GM23338 (cell line): ENCODE data around the gene ZNF804A. TPM values are rescaled to one million over a fixed set of nuclear protein-coding genes. Genes with fewer than 3 reads are reported as not detected.

Experiments used
- ATAC-seq: fragments of 200-7000 bp; cut with Tn5 transposase; 3 replicates; pipeline ENCODE4 v1.9.1; 2020
- DNase-seq: peaks from one replicate; pipeline ENCODE4 v3.0.0-alpha.2; 2015; ENCODE audit warnings: low spot score
- H2AFZ ChIP-seq: fragments of 200-600 bp; sonication (generic); 2 replicates; pipeline ENCODE4 v1.8.0; 2016; ENCODE audit warnings: antibody characterized with exemption, mild to moderate bottlenecking, moderate library complexity
- H3F3A ChIP-seq: fragments of 200-600 bp; sonication (generic); replicated peaks from 2 replicates; pipeline ENCODE4 v1.8.0; 2017; ENCODE audit warnings: antibody characterized with exemption, mixed run types, low read depth
- H3K27ac ChIP-seq: fragments of 200-600 bp; sonication (generic); 2 replicates; pipeline ENCODE4 v1.6.1; 2016; ENCODE audit warnings: low read depth
- H3K27me3 ChIP-seq: fragments of 200-600 bp; sonication (generic); 2 replicates; pipeline ENCODE4 v1.8.0; 2016; ENCODE audit warnings: mild to moderate bottlenecking, mixed run types, moderate library complexity; ENCODE audit not compliant: insufficient read depth
- H3K36me3 ChIP-seq: fragments of 200-600 bp; sonication (generic); 2 replicates; pipeline ENCODE4 v1.8.0; 2016; ENCODE audit warnings: mild to moderate bottlenecking; ENCODE audit not compliant: insufficient read depth
- H3K4me1 ChIP-seq: fragments of 200-600 bp; sonication (generic); 2 replicates; pipeline ENCODE4 v1.8.0; 2016; ENCODE audit warnings: mild to moderate bottlenecking, moderate library complexity; ENCODE audit not compliant: insufficient read depth
- H3K4me2 ChIP-seq: fragments of 200-600 bp; sonication (generic); 2 replicates; pipeline ENCODE4 v1.7.1; 2017; ENCODE audit warnings: mixed run types
- H3K4me3 ChIP-seq: fragments of 200-600 bp; sonication (generic); 2 replicates; pipeline ENCODE4 v1.6.1; 2016; ENCODE audit warnings: mixed run types
- H3K79me2 ChIP-seq: fragments of 200-600 bp; sonication (generic); replicated peaks from 2 replicates; pipeline ENCODE4 v1.8.0; 2017; ENCODE audit warnings: mild to moderate bottlenecking; ENCODE audit not compliant: insufficient read depth
- H3K9me2 ChIP-seq: fragments of 200-600 bp; sonication (generic); 2 replicates; pipeline ENCODE4 v1.8.0; 2017; ENCODE audit not compliant: insufficient read depth
- H4K20me1 ChIP-seq: fragments of 200-600 bp; sonication (generic); replicated peaks from 2 replicates; pipeline ENCODE4 v1.8.0; 2017; ENCODE audit warnings: mild to moderate bottlenecking; ENCODE audit not compliant: insufficient read depth
- H3K27ac Mint-ChIP-seq: 2 replicates; pipeline ENCODE4 v1.8.0; 2020; ENCODE audit warnings: inconsistent platforms, mild to moderate bottlenecking, moderate library complexity, mixed read lengths
- H3K27me3 Mint-ChIP-seq: 3 replicates; pipeline ENCODE4 v1.8.0; 2022; ENCODE audit warnings: low read depth, mild to moderate bottlenecking, moderate library complexity, mixed read lengths, inconsistent platforms; ENCODE audit not compliant: insufficient read depth, poor library complexity
- H3K36me3 Mint-ChIP-seq: 3 replicates; pipeline ENCODE4 v1.8.0; 2021; ENCODE audit warnings: low read depth, mild to moderate bottlenecking, inconsistent platforms, moderate library complexity, mixed read lengths
- H3K4me1 Mint-ChIP-seq: 3 replicates; pipeline ENCODE4 v1.8.0; 2020; ENCODE audit warnings: mild to moderate bottlenecking, inconsistent platforms, mixed read lengths
- H3K4me3 Mint-ChIP-seq: 3 replicates; pipeline ENCODE4 v1.8.0; 2021; ENCODE audit warnings: moderate library complexity, mild to moderate bottlenecking, inconsistent platforms, mixed read lengths
- H3K9me3 Mint-ChIP-seq: 3 replicates; pipeline ENCODE4 v1.8.0; 2020; ENCODE audit warnings: moderate library complexity, mild to moderate bottlenecking, inconsistent platforms, mixed read lengths
- ETS1 ChIP-seq: IDR thresholded peaks from 2 replicates; pipeline ENCODE4 v1.6.1; 2016; ENCODE audit warnings: antibody characterized with exemption
- EZH2phosphoT487 ChIP-seq: fragments of 200-600 bp; sonication (generic); IDR thresholded peaks from one replicate; pipeline ENCODE4 v1.8.1; 2018; ENCODE audit warnings: antibody characterized with exemption; ENCODE audit not compliant: unreplicated experiment
- NANOG ChIP-seq: IDR thresholded peaks from 2 replicates; pipeline ENCODE4 v1.6.1; 2016; ENCODE audit warnings: antibody characterized with exemption, borderline replicate concordance
- REST ChIP-seq: IDR thresholded peaks from one replicate; pipeline ENCODE4 v1.6.1; 2018; ENCODE audit warnings: antibody characterized with exemption; ENCODE audit not compliant: unreplicated experiment
- ZNF462 ChIP-seq: fragments of 250-450 bp; sonication (Bioruptor Pico); IDR thresholded peaks from 2 replicates; pipeline ENCODE4 v1.5.0; 2020; ENCODE audit warnings: mild to moderate bottlenecking, moderate library complexity
- polyA plus RNA-seq: library from polyadenylated mRNA; unstranded; fragments of >200 nt; fragmentation: Nextera tagmentation; extraction: Ambion mirVana; gene quantifications from 2 replicates; pipeline ENCODE4 v1.2.1, GENCODE V29; 2016
- total RNA-seq: library from RNA; depleted of rRNA; stranded (reverse); fragments of >200 nt; shearing (Covaris generic); gene quantifications from 2 replicates; pipeline ENCODE4 v1.2.3, GENCODE V29; 2014

The ZNF804A gene
- total and polyA plus RNA-seq, 2 experiments from 2014 or later, result not detected

GRCh38 chr2:184824597-184824996 lies 226.3 kb downstream of the ZNF804A start:
- no peaks in the 10 kb centered on the region for H3F3A ChIP-seq
- no peaks in the 10 kb centered on the region for H3K27me3 ChIP-seq
- TF ChIP-seq ZNF462 (CRISPR knock-in tag), result peak; percentile 43; the same call in 1 of the 2 replicates
- no peak for TF ChIP-seq EZH2phosphoT487
- TF ChIP-seq REST, result no peak
- TF ChIP-seq ETS1, result no peak
- TF ChIP-seq NANOG, result no peak
- H2AFZ ChIP-seq, result no peak overlapping the region
- H3K36me3 ChIP-seq, result no peaks in the 10 kb centered on the region
- Mint-ChIP-seq H3K27ac (no peak overlapping the region), H3K4me1 (peaks cover 4% of the 10 kb centered on the region; the same call in 2 of the 3 replicates), H3K4me3 (no peak overlapping the region), H3K27me3 (no peaks in the 10 kb centered on the region), H3K36me3 (no peaks in the 10 kb centered on the region), H3K9me3 (no peaks in the 10 kb centered on the region; the same call in 2 of the 3 replicates)
- DNase-seq (peak; percentile 9), ATAC-seq (peak; percentile 63)
- no peak overlapping the region for H3K4me3 ChIP-seq
- H3K4me2 ChIP-seq, result no peak overlapping the region
- H3K4me1 ChIP-seq, result no peaks in the 10 kb centered on the region
- H3K79me2 ChIP-seq, result no peaks in the 10 kb centered on the region
- no peaks in the 10 kb centered on the region for H4K20me1 ChIP-seq
- no peaks in the 10 kb centered on the region for H3K9me2 ChIP-seq
- H3K27ac ChIP-seq, result no peak overlapping the region
